Measurements from ENCODE around the gene NFYC.

The NFYC gene

GRCh38 chr1:40649592-40649930 lies 41.9 kb upstream of the NFYC start:
- Histone ChIP-seq H3K9me3 (no peaks in the 10 kb centered on the region), H3K4me3 (ENCODE audit: low read depth in 1 of 2, low read length in 1 of 2) (no peak overlapping the region), H3K27ac (no peak overlapping the region), H3K36me3 (no peaks in the 10 kb centered on the region), H3K4me1 (ENCODE audit: control insufficient read depth in 1 of 2, insufficient read depth in 1 of 2, low read depth in 1 of 2, low read length in 1 of 2) (no peaks in the 10 kb centered on the region), H3K27me3 (peaks cover 44% of the 10 kb centered on the region)
- no peak for TF ChIP-seq CTCF (IDR thresholded peaks at IDR 0.05)

- Histone ChIP-seq H3K4me1 (ENCODE audit: control insufficient read depth in 1 of 2, insufficient read depth in 1 of 2, low read depth in 1 of 2, low read length in 1 of 2) (no peaks in the 10 kb centered on the region), H3K27me3 (peaks cover 49% of the 10 kb centered on the region), H3K36me3 (no peaks in the 10 kb centered on the region), H3K4me3 (ENCODE audit: low read depth in 1 of 2, low read length in 1 of 2) (no peak overlapping the region), H3K9me3 (no peaks in the 10 kb centered on the region), H3K27ac (no peak overlapping the region)
- no peak for TF ChIP-seq CTCF (IDR thresholded peaks at IDR 0.05)
These were observed 41.4 kb upstream of the NFYC start for GRCh38 chr1:40650075-40650474.

- TF ChIP-seq CTCF (IDR thresholded peaks at IDR 0.05) = no peak
- Histone ChIP-seq H3K27me3 (peaks cover 62% of the 10 kb centered on the region), H3K27ac (no peak overlapping the region), H3K4me3 (ENCODE audit: low read depth in 1 of 2, low read length in 1 of 2) (no peak overlapping the region), H3K4me1 (ENCODE audit: control insufficient read depth in 1 of 2, insufficient read depth in 1 of 2, low read depth in 1 of 2, low read length in 1 of 2) (no peaks in the 10 kb centered on the region), H3K36me3 (no peaks in the 10 kb centered on the region), H3K9me3 (no peaks in the 10 kb centered on the region)
These were observed 40.2 kb upstream of the NFYC start for GRCh38 chr1:40651138-40651857.

- TF ChIP-seq CTCF (IDR thresholded peaks at IDR 0.05) = no peak
- Histone ChIP-seq H3K27me3 (peaks cover 70% of the 10 kb centered on the region), H3K36me3 (no peaks in the 10 kb centered on the region), H3K9me3 (no peaks in the 10 kb centered on the region), H3K4me1 (ENCODE audit: control insufficient read depth in 1 of 2, insufficient read depth in 1 of 2, low read depth in 1 of 2, low read length in 1 of 2) (no peaks in the 10 kb centered on the region), H3K4me3 (ENCODE audit: low read depth in 1 of 2, low read length in 1 of 2) (no peak overlapping the region), H3K27ac (no peak overlapping the region)
These were observed 39.0 kb upstream of the NFYC start for GRCh38 chr1:40652468-40652867.

- Histone ChIP-seq H3K27ac (no peak overlapping the region), H3K9me3 (no peaks in the 10 kb centered on the region), H3K4me3 (ENCODE audit: low read depth in 1 of 2, low read length in 1 of 2) (no peak overlapping the region), H3K4me1 (ENCODE audit: control insufficient read depth in 1 of 2, insufficient read depth in 1 of 2, low read depth in 1 of 2, low read length in 1 of 2) (no peaks in the 10 kb centered on the region), H3K36me3 (no peaks in the 10 kb centered on the region), H3K27me3 (peaks cover 72% of the 10 kb centered on the region)
- no peak for TF ChIP-seq CTCF (IDR thresholded peaks at IDR 0.05)
These were observed 38.5 kb upstream of the NFYC start for GRCh38 chr1:40652979-40653378.

Measured in neutrophil (primary cell).